HepG2 (cell line): ENCODE measurements around the gene EDAR.

Experiments
- CHD4 ChIP-seq: fragments of 200-600 bp; sonication (generic); IDR thresholded peaks from 2 replicates; pipeline ENCODE4 v1.7.0; 2017; ENCODE audit warnings: mild to moderate bottlenecking, low read length, borderline replicate concordance
- CTCF ChIP-seq: sonication (generic); formaldehyde crosslinking; IDR thresholded peaks from 2 replicates; pipeline ENCODE4 v1.5.0; 2020; ENCODE audit warnings: mild to moderate bottlenecking, missing genetic modification reagents, moderate library complexity
- FOXA1 ChIP-seq, 2 experiments: fragments of 450-650 bp in 1 of 2; sonication (generic) in 1 of 2; formaldehyde crosslinking in 1 of 2; IDR thresholded peaks; 2 replicates each; pipeline versions ENCODE4 v1.4.0 to v1.6.1; 2016 to 2020; ENCODE audit warnings: missing genetic modification reagents in 1 of 2
- KDM5B ChIP-seq: sonication (generic); formaldehyde crosslinking; IDR thresholded peaks from 2 replicates; pipeline ENCODE4 v1.4.0; 2020; ENCODE audit warnings: missing genetic modification reagents, mild to moderate bottlenecking, borderline replicate concordance
- MAX ChIP-seq: IDR thresholded peaks from 2 replicates; pipeline ENCODE4 v1.6.1; 2012; ENCODE audit warnings: inconsistent platforms
- MBNL3 ChIP-seq: fragments of 250-450 bp; sonication (Bioruptor Pico); conservative IDR thresholded peaks from 2 replicates; pipeline ENCODE4 v1.8.0; 2022; ENCODE audit warnings: mild to moderate bottlenecking, inconsistent platforms
- MXI1 ChIP-seq: IDR thresholded peaks from 3 replicates; pipeline ENCODE4 v1.6.1; 2012; ENCODE audit warnings: low read depth, low read length, inconsistent platforms, borderline replicate concordance
- NKX3-1 ChIP-seq: sonication (generic); formaldehyde crosslinking; IDR thresholded peaks from 2 replicates; pipeline ENCODE4 v1.5.0; 2020; ENCODE audit warnings: missing genetic modification reagents
- PBX2 ChIP-seq: IDR thresholded peaks from 2 replicates; pipeline ENCODE4 v1.6.1; 2016; ENCODE audit warnings: control low read depth
- PHF8 ChIP-seq: sonication (generic); formaldehyde crosslinking; IDR thresholded peaks from 2 replicates; pipeline ENCODE4 v1.5.0; 2020; ENCODE audit warnings: missing genetic modification reagents
- PREB ChIP-seq: sonication (generic); formaldehyde crosslinking; IDR thresholded peaks from 2 replicates; pipeline ENCODE4 v1.4.0; 2020; ENCODE audit warnings: missing genetic modification reagents
- SYNCRIP ChIP-seq: fragments of 200-400 bp; formaldehyde crosslinking; IDR thresholded peaks from 2 replicates; pipeline ENCODE4 v1.6.1; 2018; ENCODE audit warnings: mild to moderate bottlenecking, low read depth, low read length; ENCODE audit not compliant: insufficient read depth
- ZNF567 ChIP-seq: sonication (generic); formaldehyde crosslinking; IDR thresholded peaks from 2 replicates; pipeline ENCODE4 v1.8.1; 2023; ENCODE audit warnings: mild to moderate bottlenecking, missing genetic modification reagents, borderline replicate concordance

GRCh38 chr2:108906403-108907077 is 82.5 kb downstream of the EDAR start:
- TF ChIP-seq SYNCRIP (no peak), MXI1 (no peak), CTCF (CRISPR knock-in tag) (no peak), PBX2 (CRISPR knock-in tag) (no peak), CHD4 (no peak), ZNF567 (CRISPR knock-in tag) (no peak), PHF8 (CRISPR knock-in tag) (no peak), FOXA1 (IDR thresholded peaks at IDR 0.05) (no peak), FOXA1 (CRISPR knock-in tag; IDR thresholded peaks at IDR 0.05) (no peak), NKX3-1 (no peak), MAX (no peak), KDM5B (CRISPR knock-in tag) (peak; percentile 38; the same call in 1 of the 2 replicates), PREB (CRISPR knock-in tag) (no peak), MBNL3 (CRISPR knock-in tag) (no peak)
